ENCODE results near the gene TRPM3.

- TF ChIP-seq SUZ12 (IDR thresholded peaks at IDR 0.05; ENCODE audit: extremely low read depth, insufficient read depth, insufficient read length): no peak
- no peak for TF ChIP-seq YY1 (IDR thresholded peaks at IDR 0.05; ENCODE audit: insufficient read depth, insufficient read length)
- TF ChIP-seq ZNF274 (IDR thresholded peaks at IDR 0.05; ENCODE audit: low read depth, low read length): no peak
Measured at GRCh38 chr9:70561786-70562395, 559.5 kb downstream of the TRPM3 start.

Data from NT2/D1 (cell line).